ENCODE measurements around the gene ATXN7L1. TPM values are rescaled to one million over a fixed set of nuclear protein-coding genes. Genes with fewer than 3 reads are reported as not detected.
"Not testable (repeated sequence)": the region's sequence is repeated elsewhere in the genome, so short reads cannot be mapped to it uniquely, and the experiment has no call there.

The ATXN7L1 gene
- total RNA-seq, 1 donor from 2014 or later: 16.2 TPM

DNA sequence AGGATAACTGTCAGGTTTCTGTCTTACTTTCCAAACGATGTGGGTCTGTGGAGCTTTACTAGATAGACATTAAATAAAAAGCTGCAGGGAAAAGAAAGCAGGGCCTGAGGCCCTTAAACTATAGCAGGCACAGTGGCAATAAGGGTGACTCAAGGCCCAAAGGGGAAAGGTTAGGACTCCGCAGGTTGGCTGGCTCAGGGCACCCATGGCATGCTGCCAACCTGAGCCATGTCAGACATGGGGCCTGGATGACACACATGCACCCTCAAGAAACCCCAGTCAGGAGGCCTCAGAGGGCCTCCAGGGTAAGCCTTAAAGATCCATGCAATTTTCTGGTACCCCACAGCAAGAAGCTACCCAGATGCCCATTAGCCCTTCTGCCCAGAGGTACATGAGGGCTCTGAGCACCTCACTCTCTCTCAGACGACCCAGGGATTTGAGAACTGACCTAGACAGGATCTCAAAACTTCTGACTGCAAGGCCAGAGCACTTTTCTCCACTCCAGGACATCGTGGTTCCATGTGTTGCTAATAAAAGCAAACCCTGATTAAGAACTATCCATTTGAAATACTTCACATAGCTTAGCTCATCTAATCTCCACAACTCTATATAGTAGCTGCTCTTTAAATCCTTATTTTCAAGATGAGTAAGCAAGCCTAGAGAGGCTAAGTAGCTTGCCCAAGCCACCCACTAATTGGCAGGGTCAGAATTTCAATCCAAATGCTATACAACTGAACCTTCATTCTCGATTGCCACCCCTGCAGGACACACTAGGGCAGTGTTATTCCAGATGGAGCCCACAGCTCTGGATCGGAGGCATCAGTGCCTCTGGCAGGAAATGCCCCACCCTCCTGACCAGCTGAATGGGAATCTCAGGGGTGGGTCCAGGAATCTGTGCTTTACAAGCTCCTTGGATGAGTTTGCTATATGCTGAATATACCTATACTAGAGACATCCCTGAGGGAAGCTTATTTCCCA is 162.6 kb downstream of the ATXN7L1 start:
- Histone ChIP-seq H3K36me3 (no peaks in the 10 kb centered on the region), H3K27me3 (no peaks in the 10 kb centered on the region), H3K4me3 (no peak overlapping the region), H3K4me1 (no peaks in the 10 kb centered on the region), H3K27ac (no peak overlapping the region), H3K9me3 (peaks cover 7% of the 10 kb centered on the region)
- DNase-seq (ENCODE audit: extremely low spot score in 2 of 2): no peak
- intact Hi-C loops (cut with DNase I): no loop called here
- TF ChIP-seq, protein P1, sequence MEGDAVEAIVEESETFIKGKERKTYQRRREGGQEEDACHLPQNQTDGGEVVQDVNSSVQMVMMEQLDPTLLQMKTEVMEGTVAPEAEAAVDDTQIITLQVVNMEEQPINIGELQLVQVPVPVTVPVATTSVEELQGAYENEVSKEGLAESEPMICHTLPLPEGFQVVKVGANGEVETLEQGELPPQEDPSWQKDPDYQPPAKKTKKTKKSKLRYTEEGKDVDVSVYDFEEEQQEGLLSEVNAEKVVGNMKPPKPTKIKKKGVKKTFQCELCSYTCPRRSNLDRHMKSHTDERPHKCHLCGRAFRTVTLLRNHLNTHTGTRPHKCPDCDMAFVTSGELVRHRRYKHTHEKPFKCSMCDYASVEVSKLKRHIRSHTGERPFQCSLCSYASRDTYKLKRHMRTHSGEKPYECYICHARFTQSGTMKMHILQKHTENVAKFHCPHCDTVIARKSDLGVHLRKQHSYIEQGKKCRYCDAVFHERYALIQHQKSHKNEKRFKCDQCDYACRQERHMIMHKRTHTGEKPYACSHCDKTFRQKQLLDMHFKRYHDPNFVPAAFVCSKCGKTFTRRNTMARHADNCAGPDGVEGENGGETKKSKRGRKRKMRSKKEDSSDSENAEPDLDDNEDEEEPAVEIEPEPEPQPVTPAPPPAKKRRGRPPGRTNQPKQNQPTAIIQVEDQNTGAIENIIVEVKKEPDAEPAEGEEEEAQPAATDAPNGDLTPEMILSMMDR (IDR thresholded peaks at IDR 0.05): no peak
- TF ChIP-seq POLR2AphosphoS5 (IDR thresholded peaks at IDR 0.05; ENCODE audit: insufficient read depth in 1 of 2, low read depth in 1 of 2) (no peak), POLR2A (IDR thresholded peaks at IDR 0.05) (no peak)

DNA sequence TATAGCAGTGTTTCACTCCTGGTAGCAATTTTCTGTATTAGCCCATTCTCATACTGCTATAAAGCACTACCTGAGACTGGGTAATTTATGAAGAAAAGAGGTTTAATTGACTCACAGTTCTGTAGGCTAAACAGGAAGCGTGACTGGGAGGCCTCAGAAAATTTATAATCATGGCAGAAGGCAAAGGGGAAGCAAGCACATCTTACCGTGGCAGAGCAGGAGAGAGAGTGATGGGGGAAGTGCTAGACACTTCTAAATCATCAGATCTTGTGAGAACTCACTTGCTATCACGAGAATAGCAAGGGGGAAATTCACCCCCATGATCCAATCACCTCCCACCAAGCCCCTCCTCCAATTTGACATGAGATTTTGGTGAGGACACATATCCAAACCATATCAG is 163.5 kb downstream of the ATXN7L1 start:
- TF ChIP-seq POLR2A (IDR thresholded peaks at IDR 0.05) (no peak), POLR2AphosphoS5 (IDR thresholded peaks at IDR 0.05; ENCODE audit: insufficient read depth in 1 of 2, low read depth in 1 of 2) (no peak)
- TF ChIP-seq, protein P1 (IDR thresholded peaks at IDR 0.05): no peak
- Histone ChIP-seq H3K27ac (no peak overlapping the region), H3K36me3 (no peaks in the 10 kb centered on the region), H3K27me3 (no peaks in the 10 kb centered on the region), H3K9me3 (peaks cover 7% of the 10 kb centered on the region), H3K4me3 (no peak overlapping the region), H3K4me1 (peaks cover 6% of the 10 kb centered on the region)
- intact Hi-C loops (cut with DNase I): no loop called here
- no peak for DNase-seq (ENCODE audit: extremely low spot score in 2 of 2)

DNA sequence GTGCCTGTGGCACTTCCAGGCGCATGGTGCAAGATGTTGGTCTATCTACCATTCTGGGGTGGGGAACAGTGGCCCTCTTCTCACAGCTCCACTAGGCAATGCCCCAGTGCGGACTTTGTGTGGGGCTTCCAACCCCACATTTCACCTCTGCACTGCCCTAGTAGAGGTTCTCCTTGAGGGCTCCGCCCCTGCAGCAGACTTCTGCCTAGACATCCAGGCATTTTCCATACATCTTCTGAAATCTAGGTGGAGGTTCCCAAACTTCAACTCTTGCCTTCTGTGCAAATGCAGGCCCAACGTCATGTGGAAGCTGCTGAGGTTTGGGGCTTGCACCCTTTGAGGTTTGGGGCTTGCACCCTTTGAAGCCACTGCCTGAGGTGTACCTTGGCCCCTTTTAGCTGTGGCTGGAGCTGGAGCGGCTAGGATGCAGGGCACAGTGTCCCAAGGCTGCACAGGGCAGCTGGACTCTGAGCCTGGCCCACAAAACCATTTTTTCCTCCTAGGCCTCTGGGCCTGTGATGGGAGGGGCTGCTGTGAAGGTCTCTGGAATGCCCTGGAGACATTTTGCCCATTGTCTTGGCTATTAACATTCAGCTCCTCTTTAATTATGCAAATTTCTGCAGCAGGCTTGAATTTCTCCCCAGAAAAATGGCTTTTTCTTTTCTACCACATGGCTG is 164.5 kb downstream of the ATXN7L1 start:
- DNase-seq (ENCODE audit: extremely low spot score in 2 of 2): no peak
- Histone ChIP-seq H3K27ac (no peak overlapping the region), H3K36me3 (no peaks in the 10 kb centered on the region), H3K9me3 (peaks cover 7% of the 10 kb centered on the region), H3K4me1 (peaks cover 14% of the 10 kb centered on the region), H3K4me3 (no peak overlapping the region), H3K27me3 (no peaks in the 10 kb centered on the region)
- no peak for TF ChIP-seq POLR2A (IDR thresholded peaks at IDR 0.05)
- no peak for TF ChIP-seq POLR2AphosphoS5 (IDR thresholded peaks at IDR 0.05; ENCODE audit: insufficient read depth in 1 of 2, low read depth in 1 of 2)
- TF ChIP-seq, protein P1 (IDR thresholded peaks at IDR 0.05): no peak
- intact Hi-C loops (cut with DNase I): no loop called here

DNA sequence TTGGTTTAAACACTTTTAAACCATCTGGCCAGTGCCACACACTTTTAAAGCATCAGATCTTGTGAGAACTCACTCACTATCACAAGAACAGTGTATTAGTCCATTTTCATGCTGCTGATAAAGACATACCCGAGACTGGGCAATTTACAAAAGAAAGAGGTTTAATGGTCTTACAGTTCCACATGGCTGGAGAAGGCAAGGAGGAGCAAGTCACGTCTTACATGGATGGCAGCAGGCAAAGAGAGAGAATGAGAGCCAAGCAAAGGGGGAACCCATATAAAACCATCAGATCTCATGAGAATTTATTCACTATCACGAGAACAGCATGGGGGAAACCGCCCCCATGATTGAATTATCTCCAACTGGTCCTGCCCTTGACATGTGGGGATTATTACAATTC is 165.7 kb downstream of the ATXN7L1 start:
- H3K27me3 ChIP-seq; H3K9me3 ChIP-seq; H3K27ac ChIP-seq; DNase-seq (ENCODE audit: extremely low spot score in 2 of 2); intact Hi-C loops (cut with DNase I); H3K36me3 ChIP-seq; H3K4me3 ChIP-seq: not testable (repeated sequence)
- H3K4me1 ChIP-seq: peaks cover 14% of the 10 kb centered on the region

DNA sequence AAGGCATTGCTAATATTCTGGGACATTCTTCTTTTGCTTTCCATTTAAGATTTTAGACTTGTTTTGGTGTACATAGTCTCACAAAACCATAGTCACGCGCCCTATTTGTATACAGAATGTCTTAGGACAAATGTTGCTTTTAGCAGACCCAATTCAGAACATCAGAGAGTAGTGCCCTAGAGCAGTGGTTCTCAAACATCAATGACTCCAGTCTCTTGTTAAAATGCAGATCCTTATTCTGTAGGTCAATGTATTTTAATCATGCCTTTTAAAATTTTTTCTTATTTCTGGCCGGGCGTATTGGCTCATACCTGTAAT is 167.7 kb downstream of the ATXN7L1 start:
- Histone ChIP-seq H3K9me3 (peaks cover 7% of the 10 kb centered on the region), H3K36me3 (no peaks in the 10 kb centered on the region), H3K27ac (no peak overlapping the region), H3K27me3 (no peaks in the 10 kb centered on the region), H3K4me3 (no peak overlapping the region), H3K4me1 (peaks cover 14% of the 10 kb centered on the region)
- intact Hi-C loops (cut with DNase I): no loop called here
- no peak for TF ChIP-seq POLR2A (IDR thresholded peaks at IDR 0.05)
- no peak for DNase-seq (ENCODE audit: extremely low spot score in 2 of 2)
